Liver (tissue), 9 donors: ENCODE measurements around the gene PKD2. TPM values are rescaled to one million over a fixed set of nuclear protein-coding genes. Genes with fewer than 3 reads are reported as not detected.

Source experiments
- DNase-seq: peaks from one replicate; pipeline ENCODE4 v3.0.0-alpha.2; 2017; ENCODE audit warnings: low spot score
- H3K27ac ChIP-seq, 2 donors: one replicate each; pipeline ENCODE4 v1.7.0; 2013; ENCODE audit warnings: inconsistent platforms in 2 of 2, low read length in 2 of 2, control low read depth in 1 of 2, low read depth in 1 of 2, mild to moderate bottlenecking in 1 of 2
- H3K27me3 ChIP-seq, 4 donors: one replicate each; pipeline versions ENCODE4 v1.6.1 to v1.7.0; 2013; ENCODE audit warnings: low read length in 3 of 4, inconsistent platforms in 1 of 4, mild to moderate bottlenecking in 1 of 4, moderate library complexity in 1 of 4; ENCODE audit not compliant: control insufficient read depth in 4 of 4, insufficient read depth in 4 of 4
- H3K36me3 ChIP-seq, 4 donors: one replicate each; pipeline versions ENCODE4 v1.6.1 to v1.7.0; 2013; ENCODE audit warnings: low read length in 3 of 4, mild to moderate bottlenecking in 3 of 4, low read depth in 1 of 4, moderate library complexity in 1 of 4; ENCODE audit not compliant: control insufficient read depth in 4 of 4, insufficient read depth in 3 of 4
- H3K4me1 ChIP-seq, 4 donors: one replicate each; pipeline versions ENCODE4 v1.6.1 to v1.7.0; 2013; ENCODE audit warnings: low read length in 3 of 4, mild to moderate bottlenecking in 3 of 4, moderate library complexity in 1 of 4; ENCODE audit not compliant: control insufficient read depth in 4 of 4, insufficient read depth in 4 of 4
- H3K4me3 ChIP-seq, 3 donors: one replicate each; pipeline versions ENCODE4 v1.6.1 to v1.7.0; 2013; ENCODE audit warnings: low read length in 3 of 3, control low read depth in 1 of 3, low read depth in 1 of 3, mild to moderate bottlenecking in 1 of 3
- H3K9ac ChIP-seq, 2 donors: one replicate each; pipeline ENCODE4 v1.7.0; 2013; ENCODE audit warnings: low read length in 2 of 2, mild to moderate bottlenecking in 2 of 2, moderate library complexity in 2 of 2, control low read depth in 1 of 2, low read depth in 1 of 2
- H3K9me3 ChIP-seq, 4 donors: one replicate each; pipeline versions ENCODE4 v1.6.1 to v1.7.0; 2013; ENCODE audit warnings: low read length in 3 of 4; ENCODE audit not compliant: control insufficient read depth in 4 of 4
- EGR1 ChIP-seq, 2 donors: IDR thresholded peaks; 2 replicates each; pipeline ENCODE4 v1.6.1; 2016 to 2018; ENCODE audit warnings: antibody characterized with exemption in 2 of 2, low read depth in 2 of 2
- GABPA ChIP-seq, 2 donors: IDR thresholded peaks in 1 of 2; conservative IDR thresholded peaks in 1 of 2; 2 replicates each; pipeline ENCODE4 v1.6.1; 2016; ENCODE audit warnings: antibody characterized with exemption in 2 of 2, mild to moderate bottlenecking in 1 of 2, moderate library complexity in 1 of 2
- HNF4G ChIP-seq: IDR thresholded peaks from 2 replicates; pipeline ENCODE4 v1.6.1; 2016; ENCODE audit warnings: antibody characterized with exemption
- JUND ChIP-seq, 2 donors: IDR thresholded peaks; 2 replicates each; pipeline ENCODE4 v1.6.1; 2016; ENCODE audit warnings: antibody characterized with exemption in 2 of 2
- NR2F2 ChIP-seq: IDR thresholded peaks from 2 replicates; pipeline ENCODE4 v1.6.1; 2016; ENCODE audit warnings: antibody characterized with exemption
- RAD21 ChIP-seq, 2 donors: IDR thresholded peaks; 2 replicates each; pipeline ENCODE4 v1.6.1; 2016; ENCODE audit warnings: antibody characterized with exemption in 2 of 2, mild to moderate bottlenecking in 2 of 2
- RXRA ChIP-seq, 2 donors: IDR thresholded peaks; 2 replicates each; pipeline ENCODE4 v1.6.1; 2017 to 2018; ENCODE audit warnings: antibody characterized with exemption in 2 of 2, mild to moderate bottlenecking in 1 of 2
- SP1 ChIP-seq: IDR thresholded peaks from 2 replicates; pipeline ENCODE4 v1.6.1; 2018; ENCODE audit warnings: antibody characterized with exemption, mild to moderate bottlenecking
- TAF1 ChIP-seq: conservative IDR thresholded peaks from 2 replicates; pipeline ENCODE4 v1.6.1; 2016; ENCODE audit warnings: antibody characterized with exemption, mild to moderate bottlenecking
- WGBS: extraction: QIAGEN DNeasy Blood & Tissue Kit; methylation state at CpG from one replicate; pipeline ENCODE4 v1.1.7; 2013; 5-methylcytosine and 5-hydroxymethylcytosine counted together
- polyA plus RNA-seq, 2 donors: library from polyadenylated mRNA; stranded (reverse) in 1 of 2; unstranded in 1 of 2; fragments of 200-250 nt in 1 of 2; fragments of >200 nt in 1 of 2; fragmentation: Nextera tagmentation in 1 of 2; extraction: Ambion mirVana in 1 of 2; gene quantifications; one replicate each; pipeline versions ENCODE4 v1.2.1 to v1.2.3, GENCODE V29; 2013 to 2015
- total RNA-seq, 2 donors: library from RNA; depleted of rRNA; stranded (reverse); fragments of >200 nt; gene quantifications; one replicate each; pipeline ENCODE4 v1.2.3, GENCODE V29; 2014
- TF ChIP-seq, protein P1 (sequence below): IDR thresholded peaks from 2 replicates; pipeline ENCODE4 v1.6.1; 2016; ENCODE audit warnings: antibody characterized with exemption
- TF ChIP-seq, protein P2 (sequence below): fragments of 150-350 bp; IDR thresholded peaks from 2 replicates; pipeline ENCODE4 v1.5.1; 2017; ENCODE audit warnings: improper control_type of control experiment, low read depth, low read length; ENCODE audit not compliant: missing input control
- TF ChIP-seq, protein P3 (sequence below): IDR thresholded peaks from 2 replicates; pipeline ENCODE4 v1.6.1; 2016; ENCODE audit warnings: antibody characterized with exemption
- TF ChIP-seq, protein P4 (sequence below): IDR thresholded peaks from 2 replicates; pipeline ENCODE4 v1.6.1; 2016; ENCODE audit warnings: antibody characterized with exemption, mild to moderate bottlenecking
- donor health status: healthy.
- donor health status: healthy.
- donor health status: healthy.
- donor health status: healthy.
- donor health status: healthy.

Gene PKD2
- total and polyA plus RNA-seq, 4 donors, result 1.5 to 11.4 (median 7.1) TPM

DNA sequence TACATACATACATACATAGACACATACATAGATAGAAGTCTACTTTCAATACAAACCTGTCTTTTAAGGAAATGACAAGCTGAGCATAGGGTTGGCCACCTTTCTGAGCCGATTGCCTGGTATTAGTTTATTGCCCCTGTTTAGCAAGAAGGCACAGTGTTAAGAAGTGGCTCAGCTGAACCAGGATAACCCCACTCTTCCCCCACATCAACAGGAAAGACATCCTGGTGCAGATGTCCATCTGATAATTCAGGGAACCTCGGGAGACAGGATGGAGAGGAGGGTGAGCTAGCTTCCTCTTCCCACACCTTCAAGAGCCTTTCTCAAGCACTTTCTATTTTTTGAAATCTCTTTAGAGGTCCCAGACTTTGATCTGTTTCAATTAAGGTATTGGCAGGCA is 52.3 kb downstream of the PKD2 start:
- no peak overlapping the region for H3K9ac ChIP-seq
- TF ChIP-seq RXRA (IDR thresholded peaks at IDR 0.05), result no peak
- no peak for TF ChIP-seq TAF1
- TF ChIP-seq NR2F2, result no peak
- TF ChIP-seq JUND (IDR thresholded peaks at IDR 0.05), result no peak
- no peak for TF ChIP-seq GABPA (IDR thresholded peaks at IDR 0.05 in 1 of 2, conservative IDR thresholded peaks at IDR 0.05 in 1 of 2)
- TF ChIP-seq SP1, result no peak
- no peak for TF ChIP-seq EGR1 (IDR thresholded peaks at IDR 0.05; ENCODE audit: low read depth in 2 of 2)
- no peak overlapping the region for H3K27ac ChIP-seq
- WGBS, result 20% methylated on average over 2 of the region's 2 CpGs
- no peak for DNase-seq
- no peaks in the 10 kb centered on the region for H3K9me3 ChIP-seq
- H3K4me3 ChIP-seq, result no peak overlapping the region
- H3K4me1 ChIP-seq, result peaks cover 10 to 47% (median 32%) of the 10 kb centered on the region in 4 donors
- no peaks in the 10 kb centered on the region for H3K27me3 ChIP-seq
- H3K36me3 ChIP-seq, result no peaks in the 10 kb centered on the region

DNA sequence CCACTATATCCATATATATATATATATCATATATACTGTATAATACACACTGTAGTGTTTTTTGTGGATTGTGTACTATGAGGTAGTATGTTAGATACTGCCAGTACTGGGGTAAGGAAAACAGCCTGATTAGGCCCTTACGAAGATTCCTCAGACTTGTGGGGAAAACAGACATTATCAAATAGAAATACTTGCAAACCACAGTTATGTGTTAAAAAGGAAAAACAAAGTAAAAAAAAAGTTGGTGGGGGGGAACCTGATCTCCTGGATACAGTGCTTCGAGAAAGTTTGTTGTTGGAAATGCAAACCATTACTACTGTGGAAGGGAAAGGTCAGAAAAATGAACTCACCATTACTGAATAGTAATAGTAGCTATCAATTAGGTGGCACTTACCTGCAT is 53.0 kb downstream of the PKD2 start:
- 80% methylated on average over 2 of the region's 2 CpGs for WGBS
- Histone ChIP-seq H3K4me3 (no peak overlapping the region), H3K9ac (no peak overlapping the region), H3K9me3 (no peaks in the 10 kb centered on the region), H3K27ac (no peak overlapping the region), H3K36me3 (no peaks in the 10 kb centered on the region), H3K27me3 (no peaks in the 10 kb centered on the region), H3K4me1 (peaks cover 10 to 53% (median 32%) of the 10 kb centered on the region in 4 donors)
- DNase-seq, result no peak
- no peak for TF ChIP-seq HNF4G
- TF ChIP-seq, protein P1, sequence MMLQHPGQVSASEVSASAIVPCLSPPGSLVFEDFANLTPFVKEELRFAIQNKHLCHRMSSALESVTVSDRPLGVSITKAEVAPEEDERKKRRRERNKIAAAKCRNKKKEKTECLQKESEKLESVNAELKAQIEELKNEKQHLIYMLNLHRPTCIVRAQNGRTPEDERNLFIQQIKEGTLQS, result no peak
- no peak for TF ChIP-seq EGR1 (IDR thresholded peaks at IDR 0.05; ENCODE audit: low read depth in 2 of 2)
- TF ChIP-seq RAD21 (IDR thresholded peaks at IDR 0.05), result no peak
- TF ChIP-seq, protein P2, sequence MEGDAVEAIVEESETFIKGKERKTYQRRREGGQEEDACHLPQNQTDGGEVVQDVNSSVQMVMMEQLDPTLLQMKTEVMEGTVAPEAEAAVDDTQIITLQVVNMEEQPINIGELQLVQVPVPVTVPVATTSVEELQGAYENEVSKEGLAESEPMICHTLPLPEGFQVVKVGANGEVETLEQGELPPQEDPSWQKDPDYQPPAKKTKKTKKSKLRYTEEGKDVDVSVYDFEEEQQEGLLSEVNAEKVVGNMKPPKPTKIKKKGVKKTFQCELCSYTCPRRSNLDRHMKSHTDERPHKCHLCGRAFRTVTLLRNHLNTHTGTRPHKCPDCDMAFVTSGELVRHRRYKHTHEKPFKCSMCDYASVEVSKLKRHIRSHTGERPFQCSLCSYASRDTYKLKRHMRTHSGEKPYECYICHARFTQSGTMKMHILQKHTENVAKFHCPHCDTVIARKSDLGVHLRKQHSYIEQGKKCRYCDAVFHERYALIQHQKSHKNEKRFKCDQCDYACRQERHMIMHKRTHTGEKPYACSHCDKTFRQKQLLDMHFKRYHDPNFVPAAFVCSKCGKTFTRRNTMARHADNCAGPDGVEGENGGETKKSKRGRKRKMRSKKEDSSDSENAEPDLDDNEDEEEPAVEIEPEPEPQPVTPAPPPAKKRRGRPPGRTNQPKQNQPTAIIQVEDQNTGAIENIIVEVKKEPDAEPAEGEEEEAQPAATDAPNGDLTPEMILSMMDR, result no peak
- TF ChIP-seq, protein P3, sequence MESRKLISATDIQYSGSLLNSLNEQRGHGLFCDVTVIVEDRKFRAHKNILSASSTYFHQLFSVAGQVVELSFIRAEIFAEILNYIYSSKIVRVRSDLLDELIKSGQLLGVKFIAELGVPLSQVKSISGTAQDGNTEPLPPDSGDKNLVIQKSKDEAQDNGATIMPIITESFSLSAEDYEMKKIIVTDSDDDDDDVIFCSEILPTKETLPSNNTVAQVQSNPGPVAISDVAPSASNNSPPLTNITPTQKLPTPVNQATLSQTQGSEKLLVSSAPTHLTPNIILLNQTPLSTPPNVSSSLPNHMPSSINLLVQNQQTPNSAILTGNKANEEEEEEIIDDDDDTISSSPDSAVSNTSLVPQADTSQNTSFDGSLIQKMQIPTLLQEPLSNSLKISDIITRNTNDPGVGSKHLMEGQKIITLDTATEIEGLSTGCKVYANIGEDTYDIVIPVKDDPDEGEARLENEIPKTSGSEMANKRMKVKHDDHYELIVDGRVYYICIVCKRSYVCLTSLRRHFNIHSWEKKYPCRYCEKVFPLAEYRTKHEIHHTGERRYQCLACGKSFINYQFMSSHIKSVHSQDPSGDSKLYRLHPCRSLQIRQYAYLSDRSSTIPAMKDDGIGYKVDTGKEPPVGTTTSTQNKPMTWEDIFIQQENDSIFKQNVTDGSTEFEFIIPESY, result no peak
- TF ChIP-seq, protein P4, sequence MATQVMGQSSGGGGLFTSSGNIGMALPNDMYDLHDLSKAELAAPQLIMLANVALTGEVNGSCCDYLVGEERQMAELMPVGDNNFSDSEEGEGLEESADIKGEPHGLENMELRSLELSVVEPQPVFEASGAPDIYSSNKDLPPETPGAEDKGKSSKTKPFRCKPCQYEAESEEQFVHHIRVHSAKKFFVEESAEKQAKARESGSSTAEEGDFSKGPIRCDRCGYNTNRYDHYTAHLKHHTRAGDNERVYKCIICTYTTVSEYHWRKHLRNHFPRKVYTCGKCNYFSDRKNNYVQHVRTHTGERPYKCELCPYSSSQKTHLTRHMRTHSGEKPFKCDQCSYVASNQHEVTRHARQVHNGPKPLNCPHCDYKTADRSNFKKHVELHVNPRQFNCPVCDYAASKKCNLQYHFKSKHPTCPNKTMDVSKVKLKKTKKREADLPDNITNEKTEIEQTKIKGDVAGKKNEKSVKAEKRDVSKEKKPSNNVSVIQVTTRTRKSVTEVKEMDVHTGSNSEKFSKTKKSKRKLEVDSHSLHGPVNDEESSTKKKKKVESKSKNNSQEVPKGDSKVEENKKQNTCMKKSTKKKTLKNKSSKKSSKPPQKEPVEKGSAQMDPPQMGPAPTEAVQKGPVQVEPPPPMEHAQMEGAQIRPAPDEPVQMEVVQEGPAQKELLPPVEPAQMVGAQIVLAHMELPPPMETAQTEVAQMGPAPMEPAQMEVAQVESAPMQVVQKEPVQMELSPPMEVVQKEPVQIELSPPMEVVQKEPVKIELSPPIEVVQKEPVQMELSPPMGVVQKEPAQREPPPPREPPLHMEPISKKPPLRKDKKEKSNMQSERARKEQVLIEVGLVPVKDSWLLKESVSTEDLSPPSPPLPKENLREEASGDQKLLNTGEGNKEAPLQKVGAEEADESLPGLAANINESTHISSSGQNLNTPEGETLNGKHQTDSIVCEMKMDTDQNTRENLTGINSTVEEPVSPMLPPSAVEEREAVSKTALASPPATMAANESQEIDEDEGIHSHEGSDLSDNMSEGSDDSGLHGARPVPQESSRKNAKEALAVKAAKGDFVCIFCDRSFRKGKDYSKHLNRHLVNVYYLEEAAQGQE, result no peak
